HG02763 (cell line): Measurements from ENCODE around the gene DBNL.

ENCODE experiments used
- ATAC-seq: cut with Tn5 transposase; IDR thresholded peaks from one replicate; pipeline ENCODE4 v1.9.1; 2021; ENCODE audit warnings: mild to moderate bottlenecking, moderate library complexity; ENCODE audit not compliant: unreplicated experiment

The DBNL gene

GRCh38 chr7:44108768-44109750 lies 64.6 kb downstream of the DBNL start:
- ATAC-seq: no peak

- ATAC-seq: no peak
Observed at GRCh38 chr7:44109991-44110390, 65.5 kb downstream of the DBNL start.

- ATAC-seq: no peak
Observed at GRCh38 chr7:44110719-44111635, 66.5 kb downstream of the DBNL start.
